ENCODE measurements around the gene SOAT2.

Gene SOAT2

DNA sequence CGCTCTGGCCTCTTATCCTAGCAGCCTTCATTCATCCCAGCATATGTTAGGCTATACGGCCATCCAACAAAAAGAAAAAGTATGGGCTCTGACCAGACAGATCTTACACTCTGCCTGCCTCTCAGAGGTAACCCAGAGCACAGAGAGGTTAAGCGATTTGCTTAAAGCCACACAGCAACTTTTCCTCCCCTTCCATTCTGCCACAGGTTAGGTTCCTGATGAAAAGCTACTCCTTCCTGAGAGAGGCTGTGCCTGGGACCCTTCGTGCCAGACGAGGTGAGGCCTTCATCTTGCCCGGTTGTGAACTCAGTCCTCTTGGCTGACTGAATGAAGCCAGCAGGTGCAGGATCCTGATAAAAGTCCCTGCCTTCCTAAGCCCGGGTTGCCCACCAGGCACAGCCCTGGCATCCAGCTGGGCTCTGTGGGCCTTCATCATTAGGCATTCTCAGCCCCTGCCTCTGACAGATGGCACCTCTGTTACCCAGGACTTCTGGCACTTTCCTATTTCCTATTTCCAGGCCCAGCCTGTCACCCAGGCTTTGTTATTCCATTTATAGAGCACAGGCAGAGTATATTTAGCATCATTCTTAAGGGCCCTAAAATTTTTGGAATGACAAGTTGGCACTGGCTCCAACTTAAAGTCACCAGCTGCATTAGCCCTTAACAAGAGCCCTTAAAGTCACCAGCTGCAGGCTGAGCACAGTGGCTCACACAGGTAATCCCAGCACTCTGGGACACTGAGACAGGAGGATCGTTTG lies 12.8 kb downstream of the SOAT2 start:
- no peak for TF ChIP-seq Cebpa-rat (IDR thresholded peaks at IDR 0.05)
- no peaks in the 10 kb centered on the region for H3K27me3 ChIP-seq

DNA sequence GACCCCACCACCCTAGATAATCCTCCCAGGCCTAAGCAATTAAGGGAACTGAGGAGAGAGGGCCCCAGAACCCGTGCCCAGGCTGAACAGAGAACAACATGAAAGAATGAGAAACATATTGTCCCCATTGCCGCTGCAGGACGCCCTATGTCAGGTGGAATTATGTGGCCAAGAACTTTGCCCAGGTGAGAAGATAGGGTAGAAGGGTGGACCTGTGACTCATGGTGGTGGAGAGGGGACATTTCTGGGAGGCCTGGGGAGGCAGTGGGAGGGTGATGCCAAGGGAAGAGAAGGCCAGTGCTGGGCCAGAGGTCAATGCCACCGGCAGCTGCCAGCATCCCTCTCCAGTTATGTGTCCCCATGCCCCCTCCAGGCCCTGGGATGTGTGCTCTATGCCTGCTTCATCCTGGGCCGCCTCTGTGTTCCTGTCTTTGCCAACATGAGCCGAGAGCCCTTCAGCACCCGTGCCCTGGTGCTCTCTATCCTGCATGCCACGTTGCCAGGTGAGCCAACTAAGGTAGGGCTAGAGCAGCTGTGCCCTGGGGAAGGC lies 15.5 kb downstream of the SOAT2 start:
- Histone ChIP-seq H3K9ac (no peak overlapping the region), H3K4me3 (no peak overlapping the region), H3K36me3 (no peaks in the 10 kb centered on the region), H3K27me3 (no peaks in the 10 kb centered on the region), H3K4me2 (no peak overlapping the region), H3K4me1 (no peaks in the 10 kb centered on the region), H4K20me1 (no peaks in the 10 kb centered on the region), H3K27ac (no peak overlapping the region), H3K9me3 (no peaks in the 10 kb centered on the region)
- TF ChIP-seq Cebpa-rat (IDR thresholded peaks at IDR 0.05), result no peak

More for the DNA sequence above, 12.8 kb downstream of the SOAT2 start:
- Histone ChIP-seq H3K4me2 (no peak overlapping the region), H3K4me1 (no peaks in the 10 kb centered on the region), H3K4me3 (no peak overlapping the region), H3K9me3 (no peaks in the 10 kb centered on the region), H3K9ac (no peak overlapping the region), H3K27ac (no peak overlapping the region), H3K36me3 (no peaks in the 10 kb centered on the region), H4K20me1 (no peaks in the 10 kb centered on the region)

GRCh38 chr12:53120685-53121525 lies 17.6 kb downstream of the SOAT2 start:
- no peak for TF ChIP-seq Cebpa-rat (IDR thresholded peaks at IDR 0.05)
- Histone ChIP-seq H3K9me3 (no peaks in the 10 kb centered on the region), H3K36me3 (no peaks in the 10 kb centered on the region), H4K20me1 (no peaks in the 10 kb centered on the region), H3K4me2 (no peak overlapping the region), H3K4me3 (no peak overlapping the region), H3K9ac (no peak overlapping the region), H3K4me1 (no peaks in the 10 kb centered on the region), H3K27ac (no peak overlapping the region), H3K27me3 (no peaks in the 10 kb centered on the region)

GRCh38 chr12:53122961-53123468 lies 19.7 kb downstream of the SOAT2 start:
- no peaks in the 10 kb centered on the region for H3K27me3 ChIP-seq
- H3K9ac ChIP-seq, result no peak overlapping the region
- no peaks in the 10 kb centered on the region for H4K20me1 ChIP-seq
- no peaks in the 10 kb centered on the region for H3K4me1 ChIP-seq
- H3K4me2 ChIP-seq, result no peak overlapping the region
- H3K36me3 ChIP-seq, result no peaks in the 10 kb centered on the region
- no peak overlapping the region for H3K27ac ChIP-seq
- TF ChIP-seq Cebpa-rat (IDR thresholded peaks at IDR 0.05), result no peak
- H3K9me3 ChIP-seq, result no peaks in the 10 kb centered on the region
- H3K4me3 ChIP-seq, result no peak overlapping the region

GRCh38 chr12:53123578-53124351 lies 20.5 kb downstream of the SOAT2 start:
- Histone ChIP-seq H3K9ac (no peak overlapping the region), H3K9me3 (no peaks in the 10 kb centered on the region), H3K27me3 (no peaks in the 10 kb centered on the region), H3K36me3 (no peaks in the 10 kb centered on the region), H3K4me3 (no peak overlapping the region), H3K4me1 (no peaks in the 10 kb centered on the region), H4K20me1 (no peaks in the 10 kb centered on the region), H3K4me2 (no peak overlapping the region), H3K27ac (no peak overlapping the region)
- no peak for TF ChIP-seq Cebpa-rat (IDR thresholded peaks at IDR 0.05)

GRCh38 chr12:53124352-53124723 lies 21.1 kb downstream of the SOAT2 start:
- H3K9me3 ChIP-seq, result no peaks in the 10 kb centered on the region
- H3K27ac ChIP-seq, result no peak overlapping the region
- H3K4me3 ChIP-seq, result no peak overlapping the region
- H3K4me1 ChIP-seq, result no peaks in the 10 kb centered on the region
- H3K36me3 ChIP-seq, result no peaks in the 10 kb centered on the region
- H3K9ac ChIP-seq, result no peak overlapping the region
- no peak overlapping the region for H3K4me2 ChIP-seq
- no peak for TF ChIP-seq Cebpa-rat (IDR thresholded peaks at IDR 0.05)
- H3K27me3 ChIP-seq, result no peaks in the 10 kb centered on the region
- H4K20me1 ChIP-seq, result no peaks in the 10 kb centered on the region

- TF ChIP-seq Cebpa-rat (IDR thresholded peaks at IDR 0.05), result no peak
- no peaks in the 10 kb centered on the region for H3K36me3 ChIP-seq
These were observed 23.9 kb downstream of the SOAT2 start for GRCh38 chr12:53127169-53127568.

GRCh38 chr12:53128780-53129569 lies 25.7 kb downstream of the SOAT2 start:
- Histone ChIP-seq H3K4me1 (no peaks in the 10 kb centered on the region), H3K27ac (no peak overlapping the region), H3K9ac (no peak overlapping the region), H3K4me3 (no peak overlapping the region), H4K20me1 (no peaks in the 10 kb centered on the region), H3K9me3 (no peaks in the 10 kb centered on the region), H3K36me3 (no peaks in the 10 kb centered on the region), H3K4me2 (no peak overlapping the region), H3K27me3 (no peaks in the 10 kb centered on the region)
- no peak for TF ChIP-seq Cebpa-rat (IDR thresholded peaks at IDR 0.05)

More at GRCh38 chr12:53127169-53127568, 23.9 kb downstream of the SOAT2 start:
- no peak overlapping the region for H3K4me3 ChIP-seq
- no peak overlapping the region for H3K9ac ChIP-seq
- H3K27me3 ChIP-seq, result no peaks in the 10 kb centered on the region
- H4K20me1 ChIP-seq, result no peaks in the 10 kb centered on the region
- no peaks in the 10 kb centered on the region for H3K4me1 ChIP-seq
- H3K9me3 ChIP-seq, result no peaks in the 10 kb centered on the region
- no peak overlapping the region for H3K27ac ChIP-seq
- no peak overlapping the region for H3K4me2 ChIP-seq

DNA sequence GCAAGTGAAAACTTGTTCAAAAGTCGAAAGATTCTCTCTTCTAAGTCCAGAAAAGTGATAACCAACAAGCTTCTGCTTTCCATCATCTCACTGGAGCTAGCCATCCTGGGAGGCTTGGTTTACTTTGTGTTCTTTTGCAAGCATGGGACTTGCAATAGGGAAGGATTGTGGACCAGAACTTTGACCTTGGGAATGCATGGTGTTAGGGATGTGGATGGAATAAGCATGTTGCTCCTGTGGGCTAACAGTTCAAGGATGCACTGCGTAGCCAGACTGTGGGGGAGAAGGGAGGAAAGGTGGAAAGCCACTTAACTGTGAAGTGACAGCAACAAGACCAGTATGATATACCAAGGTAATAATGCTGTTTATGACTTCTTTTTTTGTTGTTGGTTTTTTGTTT lies 28.6 kb downstream of the SOAT2 start:
- Histone ChIP-seq H3K4me2 (no peak overlapping the region), H3K36me3 (no peaks in the 10 kb centered on the region), H3K9me3 (peaks cover 4% of the 10 kb centered on the region), H3K4me3 (no peak overlapping the region), H3K27me3 (no peaks in the 10 kb centered on the region), H4K20me1 (no peaks in the 10 kb centered on the region), H3K9ac (no peak overlapping the region), H3K27ac (no peak overlapping the region), H3K4me1 (no peaks in the 10 kb centered on the region)
- no peak for TF ChIP-seq Cebpa-rat (IDR thresholded peaks at IDR 0.05)

Data from BLaER1 (cell line).